GM21529 (cell line): ENCODE measurements around the gene ARID1B.
A peak's percentile ranks its signal among the peaks of the same experiment; 100 is the strongest.

Source experiments
- ATAC-seq: cut with Tn5 transposase; IDR thresholded peaks from one replicate; pipeline ENCODE4 v1.9.1; 2021; ENCODE audit not compliant: unreplicated experiment

Gene ARID1B

DNA sequence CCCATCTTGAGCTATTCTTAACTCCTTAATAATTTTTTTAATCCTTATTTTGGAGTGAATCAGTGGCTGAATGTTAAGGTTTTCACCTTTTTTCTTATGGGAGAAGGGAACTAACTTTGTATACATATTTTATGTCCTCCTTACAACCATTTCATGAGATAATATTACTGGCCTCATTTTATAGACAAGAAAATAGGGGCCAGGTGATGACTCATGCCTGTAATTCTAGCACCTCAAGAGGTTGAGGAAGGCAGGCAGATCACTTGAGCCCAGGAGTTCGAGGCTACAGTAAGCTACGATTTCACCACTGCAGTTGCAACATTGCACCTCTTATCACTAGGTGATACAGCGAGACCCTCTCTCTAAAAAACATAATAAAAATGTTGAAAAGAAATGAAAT is 417.5 kb downstream of the ARID1B start:
- ATAC-seq: no peak

- ATAC-seq: no peak
Observed at GRCh38 chr6:157196391-157196790, 419.2 kb downstream of the ARID1B start.

GRCh38 chr6:157198425-157199279 is 421.5 kb downstream of the ARID1B start:
- no peak for ATAC-seq

DNA sequence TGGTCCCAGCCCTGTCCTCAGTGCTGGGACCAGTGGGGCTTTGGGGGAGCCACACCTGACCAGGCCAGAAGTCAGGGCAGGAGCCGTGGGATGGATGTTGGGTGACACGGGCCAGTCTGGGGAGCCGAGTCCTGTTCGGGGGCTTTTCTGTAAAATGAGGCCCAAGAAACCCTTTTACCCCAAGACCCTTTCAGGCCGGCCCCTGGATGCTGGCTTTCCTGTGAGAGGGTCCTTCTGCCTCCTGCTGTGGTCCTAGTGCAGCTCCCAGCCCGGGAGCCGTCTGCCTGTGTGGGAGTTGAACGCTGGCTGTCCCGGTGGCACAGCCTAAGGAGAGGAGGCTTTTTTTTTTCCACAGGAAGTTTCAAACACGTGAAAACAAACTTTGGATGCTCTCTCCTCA is 422.9 kb downstream of the ARID1B start:
- no peak for ATAC-seq

DNA sequence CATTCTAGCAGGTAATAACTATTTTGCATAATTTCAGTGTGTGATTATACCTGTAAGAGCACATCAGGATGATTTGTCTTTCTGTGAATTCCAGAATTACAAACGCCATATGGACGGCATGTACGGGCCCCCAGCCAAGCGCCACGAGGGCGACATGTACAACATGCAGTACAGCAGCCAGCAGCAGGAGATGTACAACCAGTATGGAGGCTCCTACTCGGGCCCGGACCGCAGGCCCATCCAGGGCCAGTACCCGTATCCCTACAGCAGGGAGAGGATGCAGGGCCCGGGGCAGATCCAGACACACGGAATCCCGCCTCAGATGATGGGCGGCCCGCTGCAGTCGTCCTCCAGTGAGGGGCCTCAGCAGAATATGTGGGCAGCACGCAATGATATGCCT is 423.4 kb downstream of the ARID1B start:
- ATAC-seq: no peak

DNA sequence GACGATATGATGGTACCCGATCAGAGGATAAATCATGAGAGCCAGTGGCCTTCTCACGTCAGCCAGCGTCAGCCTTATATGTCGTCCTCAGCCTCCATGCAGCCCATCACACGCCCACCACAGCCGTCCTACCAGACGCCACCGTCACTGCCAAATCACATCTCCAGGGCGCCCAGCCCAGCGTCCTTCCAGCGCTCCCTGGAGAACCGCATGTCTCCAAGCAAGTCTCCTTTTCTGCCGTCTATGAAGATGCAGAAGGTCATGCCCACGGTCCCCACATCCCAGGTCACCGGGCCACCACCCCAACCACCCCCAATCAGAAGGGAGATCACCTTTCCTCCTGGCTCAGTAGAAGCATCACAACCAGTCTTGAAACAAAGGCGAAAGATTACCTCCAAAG is 423.9 kb downstream of the ARID1B start:
- no peak for ATAC-seq

DNA sequence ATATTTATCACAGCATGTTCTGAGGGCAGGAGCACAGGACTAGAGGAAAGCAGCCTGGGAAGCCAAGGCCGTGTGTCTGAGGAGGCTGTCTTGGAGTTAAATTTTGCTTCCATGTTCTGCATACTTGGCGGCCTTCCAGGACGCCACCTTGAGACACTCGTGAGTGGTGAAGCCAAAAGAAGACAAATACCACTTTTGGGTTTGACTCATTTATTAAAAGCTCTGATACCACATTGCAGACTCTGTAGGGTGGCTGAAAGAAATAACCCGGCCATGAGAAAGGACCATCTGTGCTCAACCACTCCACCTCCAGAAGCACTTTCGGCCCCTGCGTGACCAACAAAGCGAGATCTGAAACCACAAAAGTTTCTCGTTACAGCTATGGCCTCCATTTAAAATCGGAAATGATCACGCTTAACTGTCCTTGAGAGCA is 426.1 kb downstream of the ARID1B start:
- peak; percentile 97 for ATAC-seq

- ATAC-seq: peak; percentile 26
Observed at GRCh38 chr6:157203764-157204163, 426.6 kb downstream of the ARID1B start.

- ATAC-seq: no peak
Observed at GRCh38 chr6:157205473-157206358, 428.5 kb downstream of the ARID1B start.

- no peak for ATAC-seq
Observed at GRCh38 chr6:157206359-157206815, 429.2 kb downstream of the ARID1B start.

DNA sequence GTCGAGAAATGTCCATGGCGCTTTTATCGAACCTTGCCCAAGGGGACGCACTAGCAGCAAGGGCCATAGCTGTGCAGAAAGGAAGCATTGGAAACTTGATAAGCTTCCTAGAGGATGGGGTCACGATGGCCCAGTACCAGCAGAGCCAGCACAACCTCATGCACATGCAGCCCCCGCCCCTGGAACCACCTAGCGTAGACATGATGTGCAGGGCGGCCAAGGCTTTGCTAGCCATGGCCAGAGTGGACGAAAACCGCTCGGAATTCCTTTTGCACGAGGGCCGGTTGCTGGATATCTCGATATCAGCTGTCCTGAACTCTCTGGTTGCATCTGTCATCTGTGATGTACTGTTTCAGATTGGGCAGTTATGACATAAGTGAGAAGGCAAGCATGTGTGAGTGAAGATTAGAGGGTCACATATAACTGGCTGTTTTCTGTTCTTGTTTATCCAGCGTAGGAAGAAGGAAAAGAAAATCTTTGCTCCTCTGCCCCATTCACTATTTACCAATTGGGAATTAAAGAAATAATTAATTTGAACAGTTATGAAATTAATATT is 430.4 kb downstream of the ARID1B start:
- ATAC-seq: no peak

DNA sequence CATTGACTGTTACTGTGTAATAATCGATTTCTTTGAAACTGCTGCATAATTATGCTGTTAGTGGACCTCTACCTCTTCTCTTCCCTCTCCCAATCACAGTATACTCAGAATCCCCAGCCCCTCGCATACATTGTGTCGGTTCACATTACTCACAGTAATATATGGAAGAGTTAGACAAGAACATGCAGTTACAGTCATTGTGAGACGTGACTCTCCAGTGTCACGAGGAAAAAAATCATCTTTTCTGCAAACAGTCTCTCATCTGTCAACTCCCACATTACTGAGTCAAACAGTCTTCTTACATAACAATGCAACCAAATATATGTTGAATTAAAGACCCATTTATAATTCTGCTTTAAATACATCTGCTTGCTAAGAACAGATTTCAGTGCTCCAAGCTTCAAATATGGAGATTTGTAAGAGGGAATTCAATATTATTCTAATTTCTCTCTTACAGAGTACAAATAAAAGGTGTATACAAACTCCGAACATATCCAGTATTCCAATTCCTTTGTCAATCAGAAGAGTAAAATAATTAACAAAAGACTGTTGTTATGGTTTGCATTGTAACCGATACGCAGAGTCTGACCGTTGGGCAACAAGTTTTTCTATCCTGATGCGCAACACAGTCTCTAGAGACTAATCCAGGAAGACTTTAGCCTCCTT is 432.8 kb downstream of the ARID1B start:
- no peak for ATAC-seq

GRCh38 chr6:157210954-157211353 is 433.8 kb downstream of the ARID1B start:
- no peak for ATAC-seq

- no peak for ATAC-seq
Observed at GRCh38 chr6:157211603-157212455, 434.7 kb downstream of the ARID1B start.

- ATAC-seq: no peak
Observed at GRCh38 chr6:157213426-157213825, 436.2 kb downstream of the ARID1B start.

GRCh38 chr6:157213907-157214565 is 436.9 kb downstream of the ARID1B start:
- no peak for ATAC-seq

DNA sequence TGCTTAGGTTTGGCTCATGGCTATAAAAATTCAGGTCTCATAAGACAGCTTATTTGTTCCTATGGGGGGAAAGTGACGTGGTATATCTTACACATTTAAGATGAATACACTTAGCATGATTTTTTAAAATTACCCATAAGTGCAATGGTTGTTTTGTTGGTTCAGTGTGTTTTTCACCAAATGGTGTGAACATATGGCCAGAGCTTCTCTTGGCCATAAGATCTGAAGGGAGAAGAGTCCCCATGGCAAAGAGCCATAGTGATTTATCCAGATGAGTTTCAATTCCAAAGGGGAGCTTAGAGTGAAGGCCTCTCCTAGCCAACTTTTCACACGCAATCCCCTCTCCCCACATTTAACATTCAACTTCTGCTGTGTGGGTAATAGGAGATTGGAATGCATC is 438.5 kb downstream of the ARID1B start:
- ATAC-seq: no peak

DNA sequence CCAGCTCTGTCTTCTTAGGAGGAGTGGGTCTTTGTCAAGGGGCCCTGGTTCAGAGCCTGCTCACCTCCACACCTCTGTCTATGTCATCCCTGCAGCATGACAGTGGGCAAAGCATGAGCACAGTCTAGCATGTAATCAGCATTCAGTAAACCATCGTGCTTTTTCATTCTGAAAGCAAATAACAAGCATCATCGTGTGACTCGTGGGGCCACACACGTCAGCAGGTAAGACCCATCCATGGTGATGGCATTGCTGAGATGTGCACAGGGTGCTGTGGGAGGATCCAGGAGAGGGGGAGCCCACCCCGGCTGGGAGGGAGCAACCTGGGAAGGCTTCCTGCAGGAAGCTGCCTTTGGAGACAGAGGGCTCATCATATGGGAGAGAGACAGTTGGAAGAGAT is 439.4 kb downstream of the ARID1B start:
- ATAC-seq: no peak

GRCh38 chr6:157217198-157217893 is 440.2 kb downstream of the ARID1B start:
- no peak for ATAC-seq
